Measurements from ENCODE around the gene CXCR3.
"Not testable (repeated sequence)": the region's sequence is repeated elsewhere in the genome, so short reads cannot be mapped to it uniquely, and the experiment has no call there.

Gene CXCR3

GRCh38 chrX:71618303-71618721 lies at the start of gene CXCR3:
TSS of gene CXCR3 (minus strand) at chrX:71618511. CDS start at chrX:71618449, 62 bp downstream.
- peak; percentile 25 to 44 for DNase-seq

- no peak for DNase-seq
Measured at GRCh38 chrX:71667328-71668247, 49.3 kb upstream of the CXCR3 start, which contains the start of gene LOC101059915. TSS of gene LOC101059915 (plus strand) at chrX:71667546.

- DNase-seq, result no peak
Measured at GRCh38 chrX:71666240-71667223, 48.2 kb upstream of the CXCR3 start.

- DNase-seq, result no peak
Measured at GRCh38 chrX:71665747-71666146, 47.4 kb upstream of the CXCR3 start.

GRCh38 chrX:71664889-71665491 lies 46.7 kb upstream of the CXCR3 start:
- no peak for DNase-seq

- DNase-seq, result not testable (repeated sequence)
Measured at GRCh38 chrX:71664202-71664601, 45.9 kb upstream of the CXCR3 start.

GRCh38 chrX:71663238-71663637 lies 44.9 kb upstream of the CXCR3 start:
- not testable (repeated sequence) for DNase-seq

GRCh38 chrX:71662654-71663053 lies 44.3 kb upstream of the CXCR3 start:
- DNase-seq, result not testable (repeated sequence)

DNA sequence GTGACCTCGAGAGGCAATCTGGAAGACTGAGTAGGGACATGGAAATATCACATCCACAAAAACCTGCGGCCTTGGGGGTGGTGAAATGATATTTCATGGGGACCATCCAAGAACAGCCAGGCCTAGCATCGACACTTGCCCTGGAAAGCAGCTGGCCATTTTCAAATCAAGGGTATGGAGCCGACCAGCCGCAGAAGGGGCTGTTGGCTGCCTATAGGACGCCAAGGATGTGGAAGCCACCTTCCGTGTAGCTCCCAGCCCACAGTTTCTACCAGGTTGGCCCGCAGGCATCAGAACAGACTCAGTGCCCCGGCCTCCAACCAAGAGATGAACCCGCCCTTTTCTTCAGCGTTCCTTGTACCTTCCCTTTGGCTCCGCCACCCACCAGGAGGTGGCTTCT lies 43.6 kb upstream of the CXCR3 start:
- no peak for DNase-seq

DNA sequence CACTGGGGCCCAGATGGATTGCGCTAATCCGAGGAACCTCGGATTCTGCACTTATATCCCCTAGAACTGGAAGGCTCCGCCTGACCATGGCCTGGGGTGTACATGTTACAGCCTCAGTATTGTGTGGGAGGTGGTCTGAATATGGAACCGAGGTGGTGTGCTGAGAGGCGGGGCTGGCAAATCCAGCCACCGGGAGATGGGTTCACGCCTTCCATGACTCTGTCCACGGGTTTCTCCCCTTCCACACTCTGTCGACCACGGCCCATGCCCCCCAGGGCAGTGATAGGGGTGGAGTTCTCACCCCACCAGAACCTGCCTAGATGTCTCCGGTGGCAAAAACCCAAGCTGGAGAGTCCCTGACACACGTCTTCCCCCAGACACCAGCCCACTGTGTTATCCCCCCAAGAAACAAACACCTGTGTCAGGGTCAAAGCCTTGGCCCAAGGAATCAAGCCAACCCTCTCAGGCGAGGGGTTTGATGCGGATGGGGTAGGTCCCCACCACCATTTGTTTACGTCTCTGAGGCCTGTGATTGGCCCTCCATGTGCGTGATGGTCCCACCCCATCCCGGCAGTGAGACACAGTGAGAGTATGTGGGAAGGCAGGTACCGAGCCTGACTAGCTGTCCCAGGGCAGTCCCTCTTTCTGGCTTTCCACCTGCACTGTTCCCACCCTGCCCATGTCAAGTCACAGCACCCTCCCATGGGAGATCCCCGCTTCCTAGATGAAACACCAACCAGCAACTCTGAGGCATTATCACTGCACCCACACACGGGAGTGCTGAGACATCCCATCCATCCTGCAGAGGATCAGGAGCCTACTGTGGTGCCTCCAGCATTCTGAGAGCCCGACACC lies 42.5 kb upstream of the CXCR3 start:
- DNase-seq, result no peak

DNA sequence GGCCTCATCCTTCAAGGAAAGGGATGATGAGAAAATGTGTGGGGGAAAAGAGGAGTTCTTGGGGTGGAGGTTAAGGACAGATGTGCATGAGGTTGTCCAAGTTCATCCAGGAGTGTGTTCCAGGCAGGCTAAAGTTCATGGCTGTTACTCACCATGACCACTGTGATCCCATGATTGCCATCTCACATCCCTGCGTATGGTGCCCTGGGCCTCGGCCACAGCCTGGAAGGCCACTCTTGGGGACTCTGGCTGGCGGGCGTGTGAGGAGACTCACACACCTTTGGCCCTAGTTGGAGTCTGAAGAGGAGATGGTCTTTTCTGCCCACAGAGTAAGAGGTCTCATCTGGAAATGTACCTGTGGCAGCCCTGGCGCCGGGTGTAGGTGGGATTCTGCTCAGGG lies 41.6 kb upstream of the CXCR3 start:
- no peak for DNase-seq

DNA sequence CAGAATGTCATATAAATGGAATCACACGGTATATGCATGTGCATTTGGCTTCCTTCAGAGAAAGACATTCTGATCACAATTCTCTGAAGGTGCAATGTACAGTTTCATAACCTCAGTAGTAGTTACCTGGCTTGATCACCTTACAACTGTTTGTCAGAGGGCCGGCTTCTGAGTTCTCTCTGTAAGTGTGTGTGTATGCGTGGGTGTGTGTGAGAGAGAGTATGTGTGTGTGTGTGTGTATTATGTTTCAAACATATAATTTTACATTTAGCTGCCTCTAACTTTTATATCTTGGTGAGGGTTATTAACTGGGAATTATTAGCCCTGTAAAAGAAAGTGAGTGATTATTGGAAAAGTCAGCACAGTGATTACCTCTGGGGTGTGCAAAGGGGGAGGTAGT lies 41.0 kb upstream of the CXCR3 start:
- no peak for DNase-seq

GRCh38 chrX:71657267-71657666 lies 39.0 kb upstream of the CXCR3 start:
- DNase-seq, result no peak

DNA sequence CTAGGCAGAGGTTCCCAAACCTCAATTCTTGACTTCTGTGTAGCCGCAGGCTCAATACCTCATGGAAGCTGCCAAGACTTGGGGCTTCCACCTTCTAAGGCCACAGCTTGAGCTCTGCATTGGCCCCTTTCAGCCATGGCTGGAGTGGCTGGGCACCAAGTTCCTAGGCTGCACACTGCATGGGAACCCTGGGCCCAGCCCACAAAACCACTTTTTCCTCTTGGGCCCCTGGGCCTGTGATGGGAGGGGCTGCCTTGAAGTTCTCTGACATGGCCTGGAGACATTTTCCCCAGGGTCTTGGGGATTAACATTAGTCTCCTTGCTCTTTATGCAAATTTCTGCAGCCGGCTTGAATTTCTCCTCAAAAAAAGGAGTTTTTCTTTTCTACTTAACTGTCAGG lies 35.0 kb upstream of the CXCR3 start:
- DNase-seq, result no peak

- peak; percentile 28 to 55 for DNase-seq
Measured at GRCh38 chrX:71652405-71652804, 34.1 kb upstream of the CXCR3 start.

DNA sequence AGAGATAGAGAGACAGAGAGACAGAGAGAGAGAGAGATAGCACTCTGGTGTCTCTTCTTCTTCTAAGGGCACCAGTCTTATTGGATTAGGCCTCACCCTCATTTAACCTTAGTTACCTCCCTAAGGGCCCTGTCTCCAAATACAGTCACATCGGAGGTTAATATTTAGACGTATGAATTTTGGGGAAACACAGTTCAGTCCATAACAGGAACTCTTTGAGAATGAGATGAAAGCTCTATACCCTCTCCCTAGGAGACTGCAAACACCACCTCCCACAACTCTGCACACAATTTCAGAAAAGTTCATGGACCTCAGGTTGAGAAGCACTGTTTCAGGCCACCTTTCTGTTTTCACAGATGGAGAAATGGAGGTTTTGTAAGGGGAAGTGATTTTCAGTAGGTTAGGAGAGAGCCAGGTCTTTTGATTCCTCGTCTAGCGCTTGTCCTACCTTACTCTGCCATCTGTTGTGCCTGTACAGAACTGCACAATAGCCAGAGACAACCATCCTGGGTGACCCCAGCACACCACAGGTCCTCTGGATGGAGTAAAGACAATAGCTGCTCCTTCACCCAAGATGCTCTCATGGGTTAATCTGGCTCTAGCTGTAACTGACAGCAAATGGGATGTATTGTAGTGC lies 32.1 kb upstream of the CXCR3 start:
- DNase-seq, result no peak

- not testable (repeated sequence) for DNase-seq
Measured at GRCh38 chrX:71644406-71644805, 26.1 kb upstream of the CXCR3 start.

GRCh38 chrX:71640002-71640401 lies 21.7 kb upstream of the CXCR3 start:
- DNase-seq, result no peak

DNA sequence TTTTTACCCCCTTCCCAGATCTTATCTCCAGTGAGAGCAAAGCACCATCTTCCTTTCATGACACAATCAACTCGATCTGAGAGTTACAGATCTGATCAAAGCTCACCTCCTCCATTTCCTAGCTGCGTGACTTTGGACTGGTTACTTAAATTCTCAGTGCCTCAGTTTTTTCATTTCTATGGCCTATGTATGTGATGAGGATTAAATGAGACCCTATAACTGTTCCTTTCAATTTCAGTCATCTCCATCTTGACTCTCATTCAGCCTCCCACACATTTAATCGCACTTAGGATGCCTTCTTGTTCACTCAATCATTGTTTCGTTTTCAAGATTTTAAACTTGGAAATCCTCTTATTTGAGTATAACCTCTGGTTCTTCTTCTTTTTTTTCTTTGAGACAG lies 20.1 kb upstream of the CXCR3 start:
- DNase-seq, result no peak

DNA sequence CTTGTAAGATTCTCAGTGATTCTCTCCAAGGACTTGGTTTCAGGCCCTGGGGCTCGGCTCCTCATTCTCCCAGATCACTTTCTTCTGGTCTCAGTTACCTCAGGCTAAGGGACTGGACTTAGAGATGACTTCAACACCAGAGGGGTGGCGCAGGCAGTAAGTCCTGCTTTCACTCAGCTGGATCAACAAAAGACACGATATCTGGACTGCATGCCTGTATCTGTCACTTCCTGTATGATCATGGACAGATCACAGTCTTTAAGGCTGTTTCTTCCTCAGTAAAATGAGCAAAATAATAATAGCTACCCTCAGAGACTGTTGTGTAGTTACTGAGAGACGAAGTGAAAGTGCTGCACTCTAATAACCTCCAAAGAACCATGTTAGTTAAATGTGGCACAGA lies 19.5 kb upstream of the CXCR3 start:
- no peak for DNase-seq

GRCh38 chrX:71637253-71637618 lies 18.9 kb upstream of the CXCR3 start:
- no peak for DNase-seq
